Stimulated activated CD4-positive, alpha-beta T cell treated with anti-CD3 and anti-CD28 coated beads, Interleukin-2, amount 100 ng/mL, for 48 hours (primary cell): ENCODE data around the gene PLXDC2.

Experiments used
- DNase-seq, 2 donors: peaks; one replicate each; pipeline ENCODE4 v3.0.0-alpha.2; 2020

PLXDC2 gene

GRCh38 chr10:19862811-19863515 lies 46.7 kb downstream of the PLXDC2 start:
- no peak for DNase-seq

- no peak for DNase-seq
These were observed 49.4 kb downstream of the PLXDC2 start for GRCh38 chr10:19865676-19866075.

GRCh38 chr10:19869370-19869769 lies 53.1 kb downstream of the PLXDC2 start:
- no peak for DNase-seq

GRCh38 chr10:19872504-19873271 lies 56.5 kb downstream of the PLXDC2 start:
- DNase-seq: no peak

GRCh38 chr10:19874190-19874589 lies 58.0 kb downstream of the PLXDC2 start:
- no peak for DNase-seq

GRCh38 chr10:19874791-19875190 lies 58.6 kb downstream of the PLXDC2 start:
- no peak for DNase-seq

- no peak for DNase-seq
These were observed 60.3 kb downstream of the PLXDC2 start for GRCh38 chr10:19876570-19876969.

GRCh38 chr10:19877466-19878255 lies 61.4 kb downstream of the PLXDC2 start:
- DNase-seq: no peak

GRCh38 chr10:19882621-19883020 lies 66.4 kb downstream of the PLXDC2 start:
- DNase-seq: no peak

GRCh38 chr10:19888061-19888660 lies 71.9 kb downstream of the PLXDC2 start:
- no peak for DNase-seq

- no peak for DNase-seq
These were observed 73.0 kb downstream of the PLXDC2 start for GRCh38 chr10:19889256-19889655.

- no peak for DNase-seq
These were observed 75.2 kb downstream of the PLXDC2 start for GRCh38 chr10:19891429-19891828.

GRCh38 chr10:19892270-19892669 lies 76.0 kb downstream of the PLXDC2 start:
- no peak for DNase-seq

GRCh38 chr10:19892677-19893076 lies 76.4 kb downstream of the PLXDC2 start:
- no peak for DNase-seq

- no peak for DNase-seq
These were observed 79.3 kb downstream of the PLXDC2 start for GRCh38 chr10:19895500-19895899.

- DNase-seq: no peak
These were observed 86.2 kb downstream of the PLXDC2 start for GRCh38 chr10:19902456-19902855.

- no peak for DNase-seq
These were observed 88.0 kb downstream of the PLXDC2 start for GRCh38 chr10:19904202-19904661.

- DNase-seq: no peak
These were observed 90.0 kb downstream of the PLXDC2 start for GRCh38 chr10:19906108-19906791.

- no peak for DNase-seq
These were observed 92.9 kb downstream of the PLXDC2 start for GRCh38 chr10:19908991-19909696.

GRCh38 chr10:19911886-19912285 lies 95.7 kb downstream of the PLXDC2 start:
- no peak for DNase-seq

- DNase-seq: no peak
These were observed 97.8 kb downstream of the PLXDC2 start for GRCh38 chr10:19913987-19914386.

- no peak for DNase-seq
These were observed 98.9 kb downstream of the PLXDC2 start for GRCh38 chr10:19915125-19915524.
